Fibroblast of the aortic adventitia (primary cell): ENCODE data around the gene SIDT1. TPM values are rescaled to one million over a fixed set of nuclear protein-coding genes. Genes with fewer than 3 reads are reported as not detected.

Source experiments
- DNase-seq: peaks from one replicate; pipeline ENCODE4 v3.0.0-alpha.2; 2010; ENCODE audit warnings: low read depth
- H3K4me3 ChIP-seq: 2 replicates; pipeline ENCODE4 v1.5.1; 2011; ENCODE audit warnings: low read depth, mild to moderate bottlenecking, control low read depth, low read length, moderate library complexity
- CTCF ChIP-seq: IDR thresholded peaks from 2 replicates; pipeline ENCODE4 v1.5.1; 2011; ENCODE audit warnings: mild to moderate bottlenecking, low read length, control low read depth, inconsistent platforms; ENCODE audit not compliant: insufficient read depth
- total RNA-seq: library from RNA; depleted of rRNA; stranded (reverse); fragments of >200 nt; gene quantifications from 2 replicates; pipeline ENCODE4 v1.2.3, GENCODE V29; 2012; ENCODE audit warnings: low replicate concordance

The SIDT1 gene
- total RNA-seq, 1 donor: not detected

DNA sequence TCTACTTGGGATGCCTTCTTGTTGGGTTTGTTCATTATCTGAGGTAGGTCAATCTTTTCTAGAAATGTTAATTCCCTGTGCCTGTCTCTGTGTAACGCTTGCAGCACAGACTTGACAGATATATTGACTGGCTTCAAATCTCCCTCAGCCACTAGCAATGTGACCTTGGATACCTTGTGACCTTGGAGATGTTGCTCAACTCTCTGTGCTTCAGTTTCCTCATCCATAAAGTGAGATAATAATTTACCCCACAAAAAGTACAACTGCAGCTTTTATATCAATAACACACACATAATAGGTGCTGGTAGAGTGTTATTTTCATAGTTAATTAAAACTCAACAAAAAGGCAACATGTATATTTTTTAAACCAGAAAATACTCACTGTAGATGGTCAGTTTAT is 52.9 kb downstream of the SIDT1 start:
- no peak for TF ChIP-seq CTCF
- DNase-seq: no peak
- no peak overlapping the region for H3K4me3 ChIP-seq

- H3K4me3 ChIP-seq: no peak overlapping the region
- no peak for DNase-seq
- TF ChIP-seq CTCF: no peak
Observed at GRCh38 chr3:113585720-113586119, 53.4 kb downstream of the SIDT1 start.

DNA sequence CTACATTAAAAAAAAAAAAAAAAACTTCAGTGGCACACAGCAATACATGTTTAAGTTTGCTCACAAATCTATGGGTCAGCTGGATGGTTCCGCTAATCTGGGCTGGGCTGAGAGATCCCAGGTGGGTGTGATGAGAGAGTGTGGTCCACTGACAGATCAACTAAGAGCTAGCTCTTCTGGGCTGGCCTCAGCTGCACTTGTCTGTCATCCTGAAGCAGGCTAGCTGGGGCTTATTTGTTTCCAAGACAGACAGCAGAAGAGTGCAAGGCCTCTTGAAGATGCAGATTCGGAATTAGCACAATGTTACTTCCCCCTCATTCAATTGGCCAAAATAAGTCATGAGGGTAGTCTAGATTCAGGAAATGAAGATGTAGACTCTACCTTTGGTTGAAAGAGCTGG is 56.5 kb downstream of the SIDT1 start:
- TF ChIP-seq CTCF: no peak
- no peak for DNase-seq
- no peak overlapping the region for H3K4me3 ChIP-seq

DNA sequence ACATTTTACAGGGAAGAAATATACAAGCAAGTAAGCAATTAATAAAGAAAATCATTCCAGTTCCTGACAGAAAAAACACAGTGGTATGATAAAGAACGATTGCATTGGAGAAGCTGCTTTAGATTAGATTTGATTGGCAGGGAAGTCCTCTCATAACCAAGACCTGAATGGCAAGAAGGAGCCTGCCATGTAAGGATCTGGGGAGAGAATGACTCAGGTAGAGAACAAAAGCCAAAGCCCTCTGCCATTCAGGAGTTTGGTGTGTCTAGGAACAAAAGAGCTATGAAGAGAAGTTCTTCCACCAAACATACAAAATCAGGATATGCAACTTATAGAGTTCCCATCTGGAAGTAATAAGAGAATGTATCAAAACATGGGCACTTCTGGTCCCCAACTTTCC is 57.6 kb downstream of the SIDT1 start:
- no peak overlapping the region for H3K4me3 ChIP-seq
- TF ChIP-seq CTCF: no peak
- no peak for DNase-seq

- TF ChIP-seq CTCF: no peak
- no peak for DNase-seq
- H3K4me3 ChIP-seq: no peak overlapping the region
Observed at GRCh38 chr3:113590983-113591382, 58.6 kb downstream of the SIDT1 start.

DNA sequence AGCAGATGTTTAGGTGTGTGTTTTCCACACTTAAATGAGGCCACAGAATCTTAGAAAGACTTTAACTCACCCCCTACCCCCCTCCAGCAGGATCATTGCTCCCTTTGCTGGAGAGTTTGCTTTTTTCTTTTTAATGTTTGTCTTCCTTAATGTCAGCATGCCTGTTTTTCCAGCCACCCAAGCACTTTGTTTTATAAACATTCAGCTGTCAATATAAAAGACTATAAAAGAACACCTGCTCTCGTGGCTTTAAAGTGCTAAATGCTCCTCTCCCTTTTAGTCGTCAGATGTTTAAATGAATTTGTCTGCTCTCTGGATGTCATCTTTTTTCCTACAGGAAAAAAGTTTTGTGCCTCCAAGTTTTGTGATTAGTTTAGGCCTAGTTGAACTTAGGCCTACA is 61.7 kb downstream of the SIDT1 start:
- no peak for TF ChIP-seq CTCF
- DNase-seq: no peak
- H3K4me3 ChIP-seq: no peak overlapping the region

- no peak for DNase-seq
- no peak for TF ChIP-seq CTCF
Observed at GRCh38 chr3:113597596-113598354, 65.4 kb downstream of the SIDT1 start.

More at GRCh38 chr3:113597596-113598354, 65.4 kb downstream of the SIDT1 start:
- no peak overlapping the region for H3K4me3 ChIP-seq
